Right ventricle myocardium superior (tissue), 1 donor: ENCODE data around the gene TRAPPC11. TPM values are rescaled to one million over a fixed set of nuclear protein-coding genes. Genes with fewer than 3 reads are reported as not detected.
"Not testable (repeated sequence)": the region's sequence is repeated elsewhere in the genome, so short reads cannot be mapped to it uniquely, and the experiment has no call there.

Experiments used
- ATAC-seq: fragments of 200-7000 bp; cut with Tn5 transposase; one replicate; pipeline ENCODE4 v1.9.1; 2020; ENCODE audit warnings: mild to moderate bottlenecking; ENCODE audit not compliant: poor library complexity
- DNase-seq: peaks from one replicate; pipeline ENCODE4 v3.0.0-alpha.2; 2020
- intact Hi-C: fragments of 100-400 bp; cut with DNase I; formaldehyde crosslinking; loops from one replicate; pipeline ENCODE4 v1.11.2; 2022
- long read RNA-seq: library from polyadenylated mRNA; unstranded; transcript quantifications from one replicate; pipeline ENCODE4 v2.0.0, GENCODE V29; 2021
- total RNA-seq: library from RNA; stranded (reverse); fragmentation: NEBNext Ultra II Directional; extraction: Animal tissue kit (Norgen Biotek cat#: 25700); gene quantifications from one replicate; pipeline ENCODE4 v1.2.1, GENCODE V29; 2021
- donor health status: DM: no; HTN: yes; CAD: no; lungs with severe emphysema.

Gene TRAPPC11
- total RNA-seq, result 16.1 TPM
- long read RNA-seq, full-length matches to known transcripts, result 17 of 27 reads
- long read RNA-seq, partial matches to known transcripts, result 4 of 27 reads
- long read RNA-seq, other reads (novel, unspliced or antisense), result 6 of 27 reads

GRCh38 chr4:183659029-183659871, at the start of gene TRAPPC11, which contains the start of gene RWDD4:
Gene TRAPPC11 (plus strand): TSS chr4:183659293. CDS start chr4:183663868, 4,575 bp downstream.
Gene RWDD4 (minus strand): TSS chr4:183659185. CDS start chr4:183658952, 233 bp downstream.
- DNase-seq (peak; percentile 98), ATAC-seq (peak; percentile 100)
- intact Hi-C loops, result no loop called here

DNA sequence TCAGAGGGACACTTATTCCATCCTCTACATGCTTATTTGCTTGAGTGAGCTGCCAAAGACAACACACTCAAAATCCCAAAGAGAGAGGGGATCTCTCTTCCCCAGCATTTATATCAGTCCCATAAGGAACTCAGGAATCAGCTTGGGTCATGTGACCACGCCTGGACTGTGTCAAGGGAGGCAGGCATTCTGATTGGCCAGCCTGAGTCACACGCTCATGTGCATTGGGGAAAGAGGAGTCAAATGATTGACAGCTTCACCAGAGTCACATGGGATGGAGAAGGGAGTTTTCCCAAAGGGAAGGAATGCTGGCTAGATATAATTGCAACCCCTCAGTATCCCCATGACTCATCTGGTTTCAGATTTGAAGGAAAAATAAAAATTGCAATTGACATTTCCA, 49.1 kb upstream of the TRAPPC11 start:
- intact Hi-C loops, result no loop called here
- DNase-seq (no peak), ATAC-seq (no peak)

DNA sequence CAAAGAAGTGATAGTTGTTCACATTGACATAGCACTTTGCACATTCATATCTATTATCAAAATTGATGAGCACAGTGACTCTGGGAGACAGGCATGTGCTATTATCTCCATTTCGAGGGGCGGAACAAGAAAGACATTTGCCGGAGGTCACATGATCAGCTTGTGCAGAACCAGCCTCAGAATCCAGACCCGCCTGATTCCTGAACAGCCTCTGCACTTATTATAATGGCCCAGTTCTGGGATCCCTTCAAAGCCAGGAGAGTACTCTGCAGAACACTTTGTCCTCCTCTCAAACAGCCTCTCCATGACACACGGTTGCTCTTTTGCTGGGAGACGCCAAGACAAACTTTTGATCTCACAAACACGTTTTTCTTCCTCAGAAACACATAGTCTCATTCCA, 48.5 kb upstream of the TRAPPC11 start:
- DNase-seq (no peak), ATAC-seq (no peak)
- intact Hi-C loops, result no loop called here

DNA sequence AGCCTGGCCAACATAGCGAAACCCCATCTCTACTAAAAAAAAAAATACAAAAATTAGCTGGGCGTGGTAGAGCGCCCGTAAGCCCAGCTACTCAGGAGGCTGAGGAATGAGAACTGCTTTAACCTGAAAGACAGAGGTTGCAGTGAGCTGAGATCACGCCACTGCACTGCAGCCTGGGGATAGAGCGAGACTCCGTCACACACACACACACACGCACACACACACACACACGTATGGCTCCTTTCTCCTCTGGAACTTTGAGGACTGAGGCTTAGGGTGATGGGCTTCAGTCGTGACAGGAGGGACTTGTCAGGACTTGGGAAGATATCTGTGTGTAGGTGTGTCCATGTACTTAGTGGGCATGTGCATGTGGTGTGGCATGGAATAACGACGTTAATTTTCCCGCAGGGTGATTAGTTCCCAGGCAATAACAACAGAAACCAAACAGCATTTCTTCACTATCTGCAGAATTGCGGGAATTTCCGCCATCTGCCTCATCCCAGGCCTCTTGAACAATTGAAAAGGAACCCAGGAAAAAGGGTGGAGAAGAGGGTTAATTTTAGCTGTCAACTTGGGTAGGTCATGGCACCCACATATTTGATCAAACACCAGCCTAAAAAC, 47.8 kb upstream of the TRAPPC11 start:
- intact Hi-C loops, result no loop called here
- no peak for ATAC-seq
- no peak for DNase-seq

DNA sequence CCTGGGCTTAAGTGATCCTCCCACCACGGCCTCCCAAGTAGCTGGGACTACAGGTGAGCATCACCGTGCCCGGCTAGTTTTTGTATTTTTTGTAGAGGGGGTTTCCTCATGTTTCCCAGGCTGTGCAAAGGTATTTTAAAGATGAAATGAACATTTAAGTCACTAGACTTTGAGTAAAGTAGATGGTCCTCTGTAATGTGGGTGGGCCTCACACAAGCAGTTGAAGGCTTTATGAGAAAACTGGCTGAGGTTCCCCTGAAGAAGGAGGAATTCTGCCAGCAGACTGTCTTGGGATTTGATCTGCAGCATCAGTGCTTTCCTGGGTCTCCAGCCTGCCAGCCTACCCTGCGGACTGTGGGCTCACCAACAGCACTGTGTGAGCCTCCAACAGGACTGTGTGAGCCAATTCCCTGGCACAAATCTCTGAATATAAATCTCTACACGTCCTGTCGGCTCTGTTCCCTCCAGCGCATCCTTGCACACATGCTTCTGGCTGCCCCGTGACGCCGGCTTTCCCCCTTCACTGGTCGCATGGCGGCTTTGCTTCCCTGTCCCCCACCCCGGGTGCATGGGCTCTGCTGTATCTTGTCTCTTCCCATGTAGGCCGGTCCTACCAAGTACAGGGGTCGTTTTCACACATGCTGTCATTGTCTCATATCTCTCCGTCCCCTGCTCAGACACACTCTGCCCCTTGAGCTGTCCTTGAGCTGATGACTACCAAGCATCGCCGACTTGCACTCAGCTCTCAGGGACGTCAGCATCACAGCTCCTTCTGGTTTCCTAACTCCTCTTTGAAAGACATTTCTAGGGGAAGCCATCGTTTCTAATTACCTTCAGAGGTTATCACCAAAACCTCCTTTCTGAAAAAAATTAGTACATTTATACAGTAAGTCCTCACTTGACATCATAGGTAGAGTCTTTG, 46.5 kb upstream of the TRAPPC11 start:
- intact Hi-C loops, result no loop called here

DNA sequence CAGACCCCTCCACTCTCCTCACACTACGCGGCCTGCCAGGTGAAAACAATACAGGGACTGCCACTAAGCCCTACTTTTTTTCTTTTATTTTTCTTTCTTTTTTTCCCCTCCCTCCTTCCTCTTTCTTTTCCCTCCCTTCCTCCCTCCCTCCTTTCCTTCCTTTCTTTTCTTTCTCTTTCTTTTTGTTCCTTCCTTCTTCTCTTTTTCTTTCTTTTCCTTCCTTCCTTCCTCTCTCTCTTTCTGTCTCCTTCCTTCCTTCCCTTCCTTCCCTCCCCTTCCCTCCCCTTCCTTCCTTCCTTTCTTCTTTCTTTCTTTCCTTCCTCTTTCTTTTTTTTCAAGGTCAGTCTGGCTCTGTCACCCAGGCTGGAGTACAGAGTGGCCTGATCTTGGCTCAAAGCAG, 42.0 kb upstream of the TRAPPC11 start:
- DNase-seq (no peak), ATAC-seq (no peak)
- intact Hi-C loops, result no loop called here

More for the DNA sequence above, 46.5 kb upstream of the TRAPPC11 start:
- ATAC-seq, result no peak
- DNase-seq, result no peak

DNA sequence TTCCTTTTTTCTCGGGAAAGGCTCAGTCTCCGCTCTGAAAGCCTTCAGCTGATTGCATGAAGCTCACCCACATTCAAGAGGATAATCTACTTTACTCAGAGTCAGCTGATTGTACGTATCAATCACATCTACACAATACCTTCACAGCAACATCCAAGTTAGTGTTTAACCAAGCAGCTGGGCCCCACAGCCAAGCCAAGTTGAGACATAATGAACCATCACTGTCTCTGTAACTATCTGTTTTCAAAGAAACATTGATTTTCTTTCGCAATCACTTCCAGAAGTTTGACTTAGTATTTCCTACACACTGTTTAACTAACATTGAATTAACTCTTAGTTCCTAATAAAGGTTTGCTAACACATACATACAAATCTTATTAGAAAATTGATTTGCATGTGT, 40.4 kb upstream of the TRAPPC11 start:
- ATAC-seq, result no peak
- no peak for DNase-seq
- intact Hi-C loops, result no loop called here

- no peak for DNase-seq
- ATAC-seq, result no peak
- intact Hi-C loops, result no loop called here
These were observed 38.7 kb upstream of the TRAPPC11 start for GRCh38 chr4:183620421-183620820.

DNA sequence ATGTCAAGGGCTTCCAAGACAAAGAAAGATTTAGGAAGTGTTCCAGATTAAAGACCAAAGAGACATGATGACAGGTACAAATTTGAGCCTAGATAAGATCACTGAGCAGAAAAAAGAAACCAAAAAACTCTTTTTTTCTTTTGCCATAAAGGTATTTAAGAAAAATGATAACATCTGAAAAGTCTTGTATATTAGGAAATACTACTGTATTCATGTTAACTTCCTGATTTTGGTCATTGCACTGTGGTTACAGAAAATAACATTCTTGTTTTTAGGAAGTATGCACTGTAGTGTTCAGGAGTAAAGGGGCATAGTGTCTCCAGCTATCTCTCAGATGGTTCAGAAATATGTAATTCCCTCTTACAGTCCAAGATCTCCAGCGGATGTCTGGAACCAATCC, 37.2 kb upstream of the TRAPPC11 start:
- intact Hi-C loops, result no loop called here
- no peak for DNase-seq
- ATAC-seq, result peak; percentile 52

GRCh38 chr4:183624548-183624947, 34.5 kb upstream of the TRAPPC11 start:
- intact Hi-C loops, result no loop called here
- ATAC-seq, result no peak
- no peak for DNase-seq

DNA sequence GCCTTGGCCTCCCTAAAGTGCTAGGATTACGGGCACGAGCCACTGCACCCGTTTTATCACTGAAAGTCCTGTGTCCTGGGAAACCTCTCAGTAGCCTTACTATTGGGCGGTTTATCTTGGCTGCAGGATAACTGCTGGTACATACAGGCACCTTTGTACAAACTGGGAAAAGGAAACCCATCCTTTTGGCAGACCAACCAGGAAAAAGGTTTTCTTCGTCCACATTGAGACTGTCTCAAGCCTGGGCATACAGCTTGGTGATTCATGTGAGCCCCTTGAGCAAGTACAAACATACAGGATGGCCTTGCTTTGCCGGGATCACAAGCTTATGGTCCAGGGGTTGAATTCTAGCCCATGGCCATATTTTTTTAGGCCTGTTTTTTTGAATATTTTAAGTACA, 32.9 kb upstream of the TRAPPC11 start:
- intact Hi-C loops, result no loop called here
- DNase-seq, result no peak
- ATAC-seq, result no peak

GRCh38 chr4:183627286-183627685, 31.8 kb upstream of the TRAPPC11 start:
- ATAC-seq, DNase-seq, intact Hi-C loops: not testable (repeated sequence)

GRCh38 chr4:183627979-183628588, 31.0 kb upstream of the TRAPPC11 start:
- ATAC-seq (no peak), DNase-seq (no peak)
- intact Hi-C loops, result no loop called here

DNA sequence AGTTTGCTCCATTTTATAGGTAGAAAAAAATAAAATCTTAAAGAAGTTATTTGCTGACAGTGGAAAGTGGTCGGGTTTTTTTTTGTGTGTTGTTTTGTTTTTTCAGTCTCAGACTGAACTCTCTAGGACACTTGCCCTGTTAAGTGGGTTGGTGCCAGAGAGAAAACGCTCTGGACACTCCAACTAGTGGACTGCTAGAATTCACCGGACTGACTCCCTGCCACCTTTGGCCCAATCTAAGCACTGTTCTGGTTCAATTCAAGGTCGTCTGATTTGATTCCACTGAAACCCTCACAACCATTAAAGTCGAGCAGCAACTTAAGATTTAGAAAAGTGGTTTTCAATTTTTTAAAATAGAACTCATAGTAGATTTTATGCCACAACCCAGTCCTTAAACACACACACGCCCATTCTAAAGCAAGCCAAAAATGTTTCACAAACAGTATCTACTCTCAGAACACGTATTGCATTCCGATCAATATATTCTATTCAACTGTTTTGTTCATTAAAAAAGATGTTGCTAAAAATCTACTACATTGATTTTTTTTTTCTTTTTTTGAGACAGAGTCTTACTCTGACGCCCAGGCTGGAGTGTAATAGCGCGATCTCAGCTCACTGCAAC, 27.4 kb upstream of the TRAPPC11 start:
- peak; percentile 55 for ATAC-seq

GRCh38 chr4:183632689-183633088, 26.4 kb upstream of the TRAPPC11 start:
- no peak for DNase-seq
- ATAC-seq, result no peak
- intact Hi-C loops, result no loop called here

More for the DNA sequence above, 27.4 kb upstream of the TRAPPC11 start:
- DNase-seq, result no peak
- intact Hi-C loops, result no loop called here

DNA sequence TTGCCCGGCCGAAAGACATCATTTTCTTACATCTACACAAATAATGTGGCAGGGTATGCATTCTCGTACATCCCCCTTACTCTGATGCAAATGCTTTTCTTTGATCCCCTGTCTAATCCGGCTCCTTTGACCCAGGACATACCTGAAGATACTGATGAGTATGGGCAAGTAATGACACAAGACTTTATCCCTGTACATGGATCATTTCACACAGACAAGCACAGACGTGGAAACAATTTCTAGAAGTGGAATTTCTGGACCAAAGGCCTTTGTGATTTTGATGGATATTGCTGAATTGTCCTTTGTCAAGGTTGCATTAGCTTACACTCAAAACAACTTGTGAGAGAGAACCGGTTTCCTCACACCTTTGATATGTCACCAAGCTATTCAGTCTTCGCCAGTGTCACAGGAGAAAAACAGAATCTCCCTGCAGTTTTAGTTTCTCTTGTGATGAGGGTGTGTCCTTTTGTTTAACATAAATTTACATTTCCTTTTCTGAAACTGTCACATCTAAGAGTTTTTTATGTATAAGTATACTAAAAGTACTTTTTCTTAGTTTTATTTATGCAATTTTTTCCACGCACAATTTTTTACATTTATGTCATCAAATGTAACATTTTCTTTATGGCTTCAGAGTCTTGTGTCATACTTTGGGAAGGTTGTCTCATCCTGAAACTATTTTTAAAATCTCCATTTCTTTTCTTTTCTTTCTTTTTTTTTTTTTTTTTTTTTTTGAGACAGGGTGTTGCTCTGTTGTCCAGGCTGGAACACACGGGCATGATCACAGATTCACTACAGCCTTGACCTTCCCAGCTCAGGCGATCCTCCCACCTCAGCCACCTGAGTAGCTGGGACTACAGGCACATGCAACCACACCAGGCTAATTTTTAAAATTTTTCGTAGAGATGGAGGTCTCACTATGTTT, 25.4 kb upstream of the TRAPPC11 start:
- no peak for DNase-seq
- no peak for ATAC-seq
- intact Hi-C loops, result no loop called here

- intact Hi-C loops, result no loop called here
- ATAC-seq, result peak; percentile 50
- DNase-seq, result no peak
These were observed 23.8 kb upstream of the TRAPPC11 start for GRCh38 chr4:183635321-183635720.
